PC-9 (cell line): ENCODE results near the gene RIOX2. TPM values are rescaled to one million over a fixed set of nuclear protein-coding genes. Genes with fewer than 3 reads are reported as not detected.

Experiments
- BruUV-seq: library from RNA; stranded (reverse); fragments of 400-500 nt; replicated peaks from 2 replicates; lab custom pipeline; 2021; lab: Mats Ljungman, UMichigan
- CTCF ChIA-PET: fragments of 300-600 bp; sonication (Branson Sonifier 250); formaldehyde crosslinking; loops from one replicate; lab custom pipeline; 2022; ENCODE audit warnings: antibody characterized with exemption; lab: Charles Lee
- POLR2A ChIA-PET: fragments of 300-600 bp; sonication (Branson Sonifier 250); formaldehyde crosslinking; loops from one replicate; lab custom pipeline; 2022; ENCODE audit warnings: antibody characterized with exemption; ENCODE audit not compliant: unreplicated experiment; lab: Charles Lee
- DNase-seq, 2 experiments: peaks; one replicate each; pipeline versions ENCODE4 v3.0.0 to v3.0.0-alpha.2; 2015 to 2022; ENCODE audit warnings: mixed read lengths in 1 of 2
- H2AFZ ChIP-seq: fragments of 200-600 bp; sonication (generic); 2 replicates; pipeline ENCODE4 v1.8.1; 2017; ENCODE audit warnings: antibody characterized with exemption
- H3F3A ChIP-seq: fragments of 200-600 bp; sonication (generic); 2 replicates; pipeline ENCODE4 v1.8.1; 2017; ENCODE audit warnings: antibody characterized with exemption, mild to moderate bottlenecking, low read depth; ENCODE audit not compliant: insufficient read depth
- H3K27ac ChIP-seq: fragments of 200-600 bp; sonication (generic); 2 replicates; pipeline ENCODE4 v1.6.1; 2016; ENCODE audit warnings: mixed run types
- H3K27me3 ChIP-seq: fragments of 200-600 bp; sonication (generic); 2 replicates; pipeline ENCODE4 v1.6.1; 2016; ENCODE audit warnings: low read depth, mixed run types; ENCODE audit not compliant: insufficient read depth
- H3K36me3 ChIP-seq: fragments of 200-600 bp; sonication (generic); 2 replicates; pipeline ENCODE4 v1.6.1; 2016; ENCODE audit warnings: low read depth, mixed run types
- H3K4me1 ChIP-seq: fragments of 200-600 bp; sonication (generic); replicated peaks from 2 replicates; pipeline ENCODE4 v1.6.1; 2016; ENCODE audit warnings: mixed run types; ENCODE audit not compliant: insufficient read depth
- H3K4me2 ChIP-seq: fragments of 200-600 bp; sonication (generic); 2 replicates; pipeline ENCODE4 v1.6.1; 2017; ENCODE audit warnings: mixed run types
- H3K4me3 ChIP-seq: fragments of 200-600 bp; sonication (generic); 2 replicates; pipeline ENCODE4 v1.6.1; 2016; ENCODE audit warnings: mixed run types
- H3K79me2 ChIP-seq: fragments of 200-600 bp; sonication (generic); 2 replicates; pipeline ENCODE4 v1.6.1; 2017; ENCODE audit warnings: low read depth, mixed run types
- H3K9me2 ChIP-seq: fragments of 200-600 bp; sonication (generic); 2 replicates; pipeline ENCODE4 v1.8.1; 2017; ENCODE audit warnings: mild to moderate bottlenecking; ENCODE audit not compliant: insufficient read depth
- H3K9me3 ChIP-seq: fragments of 200-600 bp; sonication (generic); 2 replicates; pipeline ENCODE4 v1.8.1; 2016; ENCODE audit warnings: low read depth; ENCODE audit not compliant: insufficient read depth
- H4K20me1 ChIP-seq: fragments of 200-600 bp; sonication (generic); 2 replicates; pipeline ENCODE4 v1.8.1; 2017; ENCODE audit not compliant: insufficient read depth
- CTCF ChIP-seq: fragments of 200-600 bp; sonication (generic); conservative IDR thresholded peaks from 2 replicates; pipeline ENCODE4 v1.6.1; 2017; ENCODE audit warnings: mixed run types, antibody characterized with exemption, mild to moderate bottlenecking, moderate library complexity
- EZH2 ChIP-seq: fragments of 200-600 bp; sonication (generic); IDR thresholded peaks from 2 replicates; pipeline ENCODE4 v1.8.0; 2017; ENCODE audit warnings: antibody characterized with exemption, low read depth
- intact Hi-C: fragments of 100-400 bp; cut with micrococcal nuclease; formaldehyde crosslinking; loops from one replicate; pipeline ENCODE4 v1.10.0; 2022; ENCODE audit not compliant: unreplicated experiment
- total RNA-seq: library from RNA; stranded (reverse); gene quantifications from 2 replicates; pipeline ENCODE4 v1.2.3, GENCODE V29; 2021

RIOX2 gene
- total RNA-seq, 1 experiment from 2014 or later, result 33.1 TPM

- POLR2A ChIA-PET, result no interaction called here
- intact Hi-C loops, result no loop called here
- H3K9me2 ChIP-seq, result no peaks in the 10 kb centered on the region; the same call in 1 of the 2 replicates
Observed at GRCh38 chr3:97994328-97994945, 22.2 kb upstream of the RIOX2 start.

GRCh38 chr3:97993526-97993925, 21.3 kb upstream of the RIOX2 start:
- BruUV-seq, result no TSS peak
- no peaks in the 10 kb centered on the region; the same call in 1 of the 2 replicates for H3K9me2 ChIP-seq
- H2AFZ ChIP-seq, result no peak overlapping the region
- POLR2A ChIA-PET, result no interaction called here
- TF ChIP-seq CTCF (no peak), EZH2 (no peak)
- no peak overlapping the region for H3K27ac ChIP-seq
- no peaks in the 10 kb centered on the region for H3K79me2 ChIP-seq
- H3K4me1 ChIP-seq, result no peaks in the 10 kb centered on the region
- no peaks in the 10 kb centered on the region for H3K9me3 ChIP-seq
- no peaks in the 10 kb centered on the region for H4K20me1 ChIP-seq
- intact Hi-C loops, result no loop called here
- H3K36me3 ChIP-seq, result no peaks in the 10 kb centered on the region
- no peaks in the 10 kb centered on the region for H3K27me3 ChIP-seq
- H3K4me2 ChIP-seq, result no peak overlapping the region
- CTCF ChIA-PET, result no interaction called here
- no peak overlapping the region for H3K4me3 ChIP-seq
- no peak for DNase-seq
- H3F3A ChIP-seq, result no peaks in the 10 kb centered on the region

More at GRCh38 chr3:97994328-97994945, 22.2 kb upstream of the RIOX2 start:
- no peaks in the 10 kb centered on the region for H3K79me2 ChIP-seq
- no peaks in the 10 kb centered on the region for H3K9me3 ChIP-seq
- CTCF ChIA-PET, result interaction anchor here (0.6 kb wide), 1 partner anchor 292 kb away, joined by 3 read pairs; no protein-coding TSS in a partner anchor
- H3K4me1 ChIP-seq, result no peaks in the 10 kb centered on the region
- DNase-seq, result no peak
- no peaks in the 10 kb centered on the region for H3F3A ChIP-seq
- H2AFZ ChIP-seq, result no peak overlapping the region
- no peak overlapping the region for H3K27ac ChIP-seq
- BruUV-seq, result no TSS peak
- no peaks in the 10 kb centered on the region for H3K27me3 ChIP-seq
- H3K36me3 ChIP-seq, result no peaks in the 10 kb centered on the region
- no peaks in the 10 kb centered on the region for H4K20me1 ChIP-seq
- TF ChIP-seq EZH2 (no peak), CTCF (no peak)
- no peak overlapping the region for H3K4me3 ChIP-seq
- H3K4me2 ChIP-seq, result no peak overlapping the region

GRCh38 chr3:97992547-97993173, 20.4 kb upstream of the RIOX2 start:
- CTCF ChIA-PET, result no interaction called here
- H3K4me2 ChIP-seq, result no peak overlapping the region
- H3K4me3 ChIP-seq, result no peak overlapping the region
- POLR2A ChIA-PET, result interaction anchor here (0.5 kb wide), 1 partner anchor 169 kb away, joined by 3 read pairs; no protein-coding TSS in a partner anchor
- no peaks in the 10 kb centered on the region for H3K79me2 ChIP-seq
- no peaks in the 10 kb centered on the region for H3K4me1 ChIP-seq
- H3K36me3 ChIP-seq, result no peaks in the 10 kb centered on the region
- no peaks in the 10 kb centered on the region; the same call in 1 of the 2 replicates for H3K9me2 ChIP-seq
- H3F3A ChIP-seq, result no peaks in the 10 kb centered on the region
- TF ChIP-seq CTCF (no peak), EZH2 (no peak)
- no peak for DNase-seq
- no peaks in the 10 kb centered on the region for H3K9me3 ChIP-seq
- H3K27ac ChIP-seq, result no peak overlapping the region
- intact Hi-C loops, result no loop called here
- BruUV-seq, result no TSS peak
- H2AFZ ChIP-seq, result no peak overlapping the region
- no peaks in the 10 kb centered on the region for H3K27me3 ChIP-seq
- H4K20me1 ChIP-seq, result no peaks in the 10 kb centered on the region
